Upper lobe of left lung (tissue), 6 donors: Measurements from ENCODE around the gene TADA2A. TPM values are rescaled to one million over a fixed set of nuclear protein-coding genes. Genes with fewer than 3 reads are reported as not detected.
"Not testable (repeated sequence)": the region's sequence is repeated elsewhere in the genome, so short reads cannot be mapped to it uniquely, and the experiment has no call there.

Source experiments
- ATAC-seq, 2 donors: fragments of 200-7000 bp; cut with Tn5 transposase; one replicate each; pipeline ENCODE4 v1.9.1; 2022; ENCODE audit warnings: mild to moderate bottlenecking in 2 of 2, moderate library complexity in 2 of 2; ENCODE audit not compliant: low FRiP score in 2 of 2
- DNase-seq, 2 donors: peaks; one replicate each; pipeline ENCODE4 v3.0.0-alpha.2; 2019 to 2020
- H3K27ac ChIP-seq, 4 donors: fragments of 200-600 bp; sonication (generic); one replicate each; pipeline ENCODE4 v1.5.1; 2016 to 2019
- H3K27me3 ChIP-seq, 4 donors: fragments of 200-600 bp; sonication (generic); one replicate each; pipeline ENCODE4 v1.5.1; 2017 to 2019
- H3K36me3 ChIP-seq, 4 donors: fragments of 200-600 bp; sonication (generic); one replicate each; pipeline ENCODE4 v1.5.1; 2016 to 2019
- H3K4me1 ChIP-seq, 4 donors: fragments of 200-600 bp; sonication (generic); one replicate each; pipeline ENCODE4 v1.5.1; 2018 to 2019
- H3K4me3 ChIP-seq, 4 donors: fragments of 200-600 bp; sonication (generic); one replicate each; pipeline ENCODE4 v1.5.1; 2017 to 2019; ENCODE audit warnings: mild to moderate bottlenecking in 2 of 4, moderate library complexity in 1 of 4
- H3K9me3 ChIP-seq, 4 donors: fragments of 200-600 bp; sonication (generic); one replicate each; pipeline ENCODE4 v1.5.1; 2018 to 2019
- EP300 ChIP-seq, 4 donors: sonication (generic); formaldehyde crosslinking; IDR thresholded peaks; one replicate each; pipeline ENCODE4 v1.5.1; 2017; ENCODE audit warnings: antibody characterized with exemption in 4 of 4, control low read depth in 2 of 4
- POLR2A ChIP-seq, 4 donors: fragments of 450-650 bp; IDR thresholded peaks; one replicate each; pipeline ENCODE4 v1.5.1; 2016 to 2017; ENCODE audit warnings: antibody characterized with exemption in 4 of 4, mild to moderate bottlenecking in 2 of 4
- POLR2AphosphoS5 ChIP-seq, 2 donors: sonication (generic); formaldehyde crosslinking; IDR thresholded peaks; one replicate each; pipeline ENCODE4 v1.5.1; 2017; ENCODE audit warnings: antibody characterized with exemption in 2 of 2
- WGBS, 2 donors: methylation state at CpG; one replicate each; pipeline ENCODE4 v1.1.5; 2017 to 2018; 5-methylcytosine and 5-hydroxymethylcytosine counted together
- total RNA-seq, 6 donors: library from RNA; depleted of rRNA in 4 of 6; stranded (reverse); fragments of >200 nt in 4 of 6; gene quantifications; one replicate each; pipeline versions ENCODE4 v1.1.0 to v1.2.1, GENCODE V29; 2016 to 2021
- TF ChIP-seq, protein P1 (sequence below), 6 experiments: fragments of 450-650 bp in 4 of 6; fragments of 200-600 bp in 2 of 6; sonication (generic) in 2 of 6; IDR thresholded peaks; one replicate each; pipeline ENCODE4 v1.5.1; 2016 to 2019; ENCODE audit warnings: antibody characterized with exemption in 6 of 6
- donor health status: DM: no; HTN: no; CAD: no; lungs with moderate emphysema.
- donor health status: DM: no; HTN: yes; CAD: no; lungs with severe emphysema.

Gene TADA2A
- total RNA-seq, 6 donors from 2014 or later: 9.8 to 37.7 (median 22.7) TPM

DNA sequence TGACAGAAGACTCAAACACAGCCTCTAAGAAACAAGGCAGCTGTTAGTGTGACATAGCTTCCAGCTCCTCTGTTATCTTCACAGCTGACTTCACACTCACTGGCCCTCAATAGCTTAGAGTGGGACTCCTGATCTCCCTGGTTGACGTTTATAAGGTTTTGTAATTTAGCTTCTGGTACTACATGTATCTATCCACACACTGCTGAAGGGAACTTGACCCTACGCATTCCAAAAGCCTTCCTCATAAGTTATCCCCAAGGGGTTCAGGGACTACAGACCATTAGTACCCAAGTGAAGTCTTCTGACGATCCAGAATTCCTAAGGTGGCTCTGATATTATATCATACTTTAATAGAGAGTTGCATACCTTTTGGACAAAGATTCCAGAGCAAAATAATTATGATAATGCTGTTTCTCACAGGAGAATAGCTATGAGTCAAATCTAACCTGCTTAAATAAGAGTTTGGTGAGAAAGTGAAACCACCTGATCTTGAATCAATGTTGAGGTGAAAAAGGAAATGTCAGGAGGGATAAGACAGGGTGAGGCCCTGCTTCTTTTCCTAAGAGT lies 14.6 kb upstream of the TADA2A start:
- TF ChIP-seq POLR2AphosphoS5 (IDR thresholded peaks at IDR 0.05) (no peak), POLR2A (IDR thresholded peaks at IDR 0.05) (no peak), EP300 (IDR thresholded peaks at IDR 0.05) (no peak)
- TF ChIP-seq, protein P1, sequence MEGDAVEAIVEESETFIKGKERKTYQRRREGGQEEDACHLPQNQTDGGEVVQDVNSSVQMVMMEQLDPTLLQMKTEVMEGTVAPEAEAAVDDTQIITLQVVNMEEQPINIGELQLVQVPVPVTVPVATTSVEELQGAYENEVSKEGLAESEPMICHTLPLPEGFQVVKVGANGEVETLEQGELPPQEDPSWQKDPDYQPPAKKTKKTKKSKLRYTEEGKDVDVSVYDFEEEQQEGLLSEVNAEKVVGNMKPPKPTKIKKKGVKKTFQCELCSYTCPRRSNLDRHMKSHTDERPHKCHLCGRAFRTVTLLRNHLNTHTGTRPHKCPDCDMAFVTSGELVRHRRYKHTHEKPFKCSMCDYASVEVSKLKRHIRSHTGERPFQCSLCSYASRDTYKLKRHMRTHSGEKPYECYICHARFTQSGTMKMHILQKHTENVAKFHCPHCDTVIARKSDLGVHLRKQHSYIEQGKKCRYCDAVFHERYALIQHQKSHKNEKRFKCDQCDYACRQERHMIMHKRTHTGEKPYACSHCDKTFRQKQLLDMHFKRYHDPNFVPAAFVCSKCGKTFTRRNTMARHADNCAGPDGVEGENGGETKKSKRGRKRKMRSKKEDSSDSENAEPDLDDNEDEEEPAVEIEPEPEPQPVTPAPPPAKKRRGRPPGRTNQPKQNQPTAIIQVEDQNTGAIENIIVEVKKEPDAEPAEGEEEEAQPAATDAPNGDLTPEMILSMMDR (IDR thresholded peaks at IDR 0.05): no peak
- Histone ChIP-seq H3K27me3 (no peaks in the 10 kb centered on the region), H3K9me3 (no peaks in the 10 kb centered on the region), H3K27ac (no peak overlapping the region), H3K4me3 (no peak overlapping the region), H3K4me1 (peaks cover 0 to 10% (median 0%) of the 10 kb centered on the region in 4 donors), H3K36me3 (no peaks in the 10 kb centered on the region)
- ATAC-seq (peak; percentile 51), DNase-seq (no peak)
- whole genome bisulfite sequencing, 2 donors: 68 to 73% methylated on average over 3 of the region's 3 CpGs

DNA sequence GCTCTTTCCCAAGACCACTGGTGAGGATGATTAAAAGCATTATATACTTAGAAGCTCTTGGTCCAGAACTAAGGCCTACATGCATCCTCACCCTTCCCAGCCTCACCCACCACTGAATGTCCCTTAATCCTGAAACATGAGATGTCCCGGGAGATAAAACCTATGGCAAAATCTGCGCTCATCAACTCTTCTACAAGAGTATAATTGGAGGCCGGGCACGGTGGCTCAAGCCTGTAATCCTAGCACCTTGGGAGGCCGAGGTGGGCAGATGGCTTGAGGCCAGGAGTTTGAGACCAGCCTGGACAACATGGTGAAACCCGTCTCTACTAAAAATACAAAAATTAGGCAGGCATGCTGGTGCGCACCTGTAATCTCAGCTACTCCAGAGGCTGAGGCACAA lies 13.3 kb upstream of the TADA2A start:
- ATAC-seq: no peak

DNA sequence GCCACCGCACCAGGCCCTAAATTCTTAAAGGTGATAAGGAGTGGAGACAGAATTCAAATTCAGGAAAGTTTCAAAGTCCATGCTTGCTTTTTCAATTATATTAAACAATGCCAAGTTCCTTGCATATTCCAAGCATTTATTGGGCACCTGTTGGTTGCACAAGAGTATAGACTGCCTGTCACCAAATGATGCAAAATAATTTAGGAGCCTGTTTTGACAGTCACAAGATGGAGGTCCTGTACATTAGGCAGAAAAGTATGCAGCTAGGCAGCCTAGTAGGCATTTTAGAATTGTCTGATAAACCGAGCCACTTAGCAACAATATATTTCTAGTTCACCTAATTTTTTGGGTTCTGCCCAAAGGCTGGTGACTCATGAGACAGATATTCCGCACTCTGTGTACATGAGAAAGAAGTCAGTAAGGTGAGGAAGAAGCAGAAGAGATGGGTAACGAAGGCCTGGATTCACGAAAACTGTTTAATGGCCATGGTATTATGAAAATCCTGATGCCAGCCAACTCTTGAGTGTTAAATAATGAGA lies 7.4 kb upstream of the TADA2A start:
- Histone ChIP-seq H3K9me3 (no peaks in the 10 kb centered on the region), H3K4me1 (peaks cover 0 to 5% (median 2%) of the 10 kb centered on the region in 4 donors), H3K27ac (no peak overlapping the region), H3K36me3 (no peaks in the 10 kb centered on the region), H3K4me3 (no peak overlapping the region), H3K27me3 (no peaks in the 10 kb centered on the region)
- ATAC-seq (no peak), DNase-seq (no peak)
- TF ChIP-seq EP300 (IDR thresholded peaks at IDR 0.05) (no peak), POLR2AphosphoS5 (IDR thresholded peaks at IDR 0.05) (no peak), POLR2A (IDR thresholded peaks at IDR 0.05) (no peak)
- TF ChIP-seq, protein P1 (IDR thresholded peaks at IDR 0.05): no peak
- 90 to 94% methylated on average over 5 of the region's 5 CpGs for WGBS, 2 donors

More for the DNA sequence above, 13.3 kb upstream of the TADA2A start:
- DNase-seq: no peak
- peaks cover 0 to 10% (median 5%) of the 10 kb centered on the region in 4 donors for H3K4me1 ChIP-seq
- TF ChIP-seq POLR2AphosphoS5 (IDR thresholded peaks at IDR 0.05): no peak
- TF ChIP-seq EP300 (IDR thresholded peaks at IDR 0.05): no peak
- TF ChIP-seq, protein P1 (IDR thresholded peaks at IDR 0.05): no peak
- TF ChIP-seq POLR2A (IDR thresholded peaks at IDR 0.05): no peak
- H3K4me3 ChIP-seq: no peak overlapping the region
- no peaks in the 10 kb centered on the region for H3K36me3 ChIP-seq
- WGBS, 2 donors: 98 to 99% methylated on average over 7 of the region's 7 CpGs
- no peaks in the 10 kb centered on the region for H3K9me3 ChIP-seq
- H3K27me3 ChIP-seq: no peaks in the 10 kb centered on the region
- H3K27ac ChIP-seq: no peak overlapping the region

DNA sequence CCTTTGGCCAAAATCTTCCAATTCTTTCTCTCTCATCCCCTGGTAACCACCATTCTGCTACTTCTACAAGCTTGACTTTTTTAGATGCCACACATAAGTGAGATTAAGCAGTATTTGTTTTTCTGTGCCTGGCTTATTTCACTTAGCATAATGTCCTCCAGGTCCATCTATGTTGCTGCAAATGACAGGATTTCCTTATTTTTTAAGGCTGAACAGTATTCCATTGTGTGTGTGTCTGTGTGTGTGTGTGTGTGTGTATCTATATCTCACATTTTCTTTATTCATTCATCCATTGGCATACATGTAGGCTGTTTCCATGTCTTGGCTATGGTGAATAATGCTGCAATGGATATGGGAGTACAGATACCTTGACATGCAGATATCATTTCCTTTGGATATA lies 6.2 kb upstream of the TADA2A start:
- TF ChIP-seq POLR2AphosphoS5 (IDR thresholded peaks at IDR 0.05) (no peak), EP300 (IDR thresholded peaks at IDR 0.05) (no peak), POLR2A (IDR thresholded peaks at IDR 0.05) (no peak)
- TF ChIP-seq, protein P1 (IDR thresholded peaks at IDR 0.05): no peak
- H3K27me3 ChIP-seq: no peaks in the 10 kb centered on the region
- H3K27ac ChIP-seq: no peak overlapping the region
- DNase-seq (no peak), ATAC-seq (no peak)
- no peaks in the 10 kb centered on the region for H3K9me3 ChIP-seq
- peaks cover under 1 to 12% (median 8%) of the 10 kb centered on the region in 4 donors for H3K4me1 ChIP-seq
- H3K4me3 ChIP-seq: no peak overlapping the region
- no peaks in the 10 kb centered on the region for H3K36me3 ChIP-seq

DNA sequence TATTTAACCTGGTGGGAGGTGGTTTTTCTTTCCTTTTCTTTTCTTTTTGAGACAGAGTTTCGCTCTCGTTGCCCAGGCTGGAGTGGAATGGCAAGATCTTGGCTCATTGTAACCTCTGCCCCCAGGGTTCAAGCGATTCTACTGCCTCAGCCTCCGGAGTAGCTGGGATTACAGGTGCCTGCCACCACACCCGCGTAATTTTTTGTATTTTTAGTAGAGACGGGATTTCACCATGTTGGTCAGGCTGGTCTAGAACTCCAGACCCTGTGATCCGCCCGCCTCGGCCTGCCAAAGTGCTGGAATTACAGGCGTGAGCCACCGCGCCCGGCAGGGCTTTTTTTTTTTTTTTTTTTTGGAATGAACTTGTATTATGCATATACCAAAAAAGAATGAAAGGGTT lies 1.2 kb upstream of the TADA2A start:
- not testable (repeated sequence) for ATAC-seq, H3K27me3 ChIP-seq, H3K9me3 ChIP-seq, H3K36me3 ChIP-seq, DNase-seq
- peaks cover 9 to 23% (median 20%) of the 10 kb centered on the region in 4 donors for H3K4me1 ChIP-seq
- H3K27ac ChIP-seq: peak overlapping the region in 1 of 4 donors; percentile 97
- 70 to 73% methylated on average over 14 of the region's 14 CpGs for WGBS, 2 donors
- H3K4me3 ChIP-seq: peak overlapping the region in 2 of 4 donors; percentile 83 to 92
